Measurements from ENCODE around the gene PLBD1.

Gene PLBD1

DNA sequence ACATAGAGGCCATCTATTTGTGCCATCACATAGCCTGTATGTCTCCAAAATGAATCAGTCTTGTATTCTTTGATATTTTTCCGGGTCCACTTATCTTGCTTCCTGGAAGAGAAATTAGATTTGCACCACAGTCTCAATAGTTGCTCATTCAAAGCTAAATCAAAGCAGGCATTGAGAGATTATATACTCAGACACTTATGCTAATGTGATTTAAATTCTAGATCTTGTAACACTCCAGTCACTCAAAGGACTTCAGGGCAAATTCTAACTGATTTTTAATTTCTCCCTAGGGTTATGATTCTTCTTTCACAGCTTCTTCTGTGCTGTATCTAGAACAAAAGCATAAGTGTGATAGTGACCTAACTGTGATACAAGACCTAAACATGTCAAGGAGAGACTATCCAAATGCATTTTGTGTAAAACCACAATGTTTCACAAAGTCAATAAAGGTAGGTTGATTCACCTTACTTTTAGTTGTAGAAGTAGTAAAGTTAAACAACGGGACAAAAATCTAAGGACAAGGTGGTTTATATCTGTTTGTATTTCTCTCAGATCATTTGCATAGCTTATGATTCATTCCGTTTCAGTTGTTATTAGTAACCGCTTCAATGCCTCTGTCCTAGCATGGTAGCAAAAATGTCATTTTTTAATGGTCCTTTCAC, 26.8 kb downstream of the PLBD1 start:
- Histone ChIP-seq H3K9me3 (ENCODE audit: insufficient read depth, low read depth, low read length) (no peaks in the 10 kb centered on the region), H3K4me3 (ENCODE audit: low read length) (no peak overlapping the region), H3K9ac (ENCODE audit: low read depth, low read length) (no peak overlapping the region), H3K36me3 (ENCODE audit: insufficient read depth, low read depth, low read length) (no peaks in the 10 kb centered on the region), H3K27me3 (ENCODE audit: insufficient read depth, low read length) (no peaks in the 10 kb centered on the region), H3K27ac (ENCODE audit: low read length) (no peak overlapping the region), H3K4me1 (ENCODE audit: insufficient read depth, low read length) (no peaks in the 10 kb centered on the region)

DNA sequence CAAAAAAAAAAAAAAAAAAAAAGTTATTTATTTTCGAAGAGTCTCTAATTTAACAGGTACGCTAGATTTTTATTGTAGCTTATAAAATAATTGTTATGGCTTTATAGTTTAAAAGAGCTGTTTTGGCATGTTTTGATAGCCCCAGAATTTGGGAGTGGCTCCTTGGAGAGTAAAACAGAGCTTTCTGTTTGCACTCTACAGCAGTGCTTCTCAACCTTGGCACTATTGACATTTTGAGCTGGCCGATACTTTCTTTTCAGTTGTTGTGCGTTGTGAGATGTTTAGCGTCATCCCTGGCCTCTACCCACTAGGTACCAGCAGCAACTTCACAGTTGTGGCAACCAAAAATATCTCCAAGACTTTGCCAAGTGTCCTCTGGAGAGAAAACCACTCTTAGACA, 30.6 kb downstream of the PLBD1 start:
- Histone ChIP-seq H3K36me3 (ENCODE audit: insufficient read depth, low read depth, low read length) (no peaks in the 10 kb centered on the region), H3K4me1 (ENCODE audit: insufficient read depth, low read length) (no peaks in the 10 kb centered on the region), H3K27ac (ENCODE audit: low read length) (no peak overlapping the region), H3K4me3 (ENCODE audit: low read length) (no peak overlapping the region), H3K9me3 (ENCODE audit: insufficient read depth, low read depth, low read length) (no peaks in the 10 kb centered on the region), H3K27me3 (ENCODE audit: insufficient read depth, low read length) (no peaks in the 10 kb centered on the region), H3K9ac (ENCODE audit: low read depth, low read length) (no peak overlapping the region)

DNA sequence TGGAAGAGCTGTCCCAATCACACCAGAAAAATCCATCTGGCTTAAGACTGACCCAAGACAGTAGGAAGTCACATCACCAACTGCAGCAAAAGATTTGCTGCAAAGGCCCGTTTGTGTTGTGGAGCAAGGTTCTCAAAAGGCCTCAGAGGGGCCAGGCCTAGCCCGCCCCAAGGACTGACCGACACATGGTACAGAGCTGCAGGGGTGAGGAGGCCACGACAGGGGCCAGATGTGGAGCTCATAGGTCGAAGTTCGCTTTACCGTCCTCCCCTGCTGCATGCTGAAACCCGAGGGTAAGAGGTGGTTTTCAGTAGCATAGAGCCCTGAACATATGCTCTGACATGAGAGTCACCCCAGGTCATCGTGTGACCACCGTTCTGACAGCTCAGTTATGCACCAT, 35.5 kb downstream of the PLBD1 start:
- no peaks in the 10 kb centered on the region for H3K9me3 ChIP-seq (ENCODE audit: insufficient read depth, low read depth, low read length)
- no peak overlapping the region for H3K27ac ChIP-seq (ENCODE audit: low read length)

DNA sequence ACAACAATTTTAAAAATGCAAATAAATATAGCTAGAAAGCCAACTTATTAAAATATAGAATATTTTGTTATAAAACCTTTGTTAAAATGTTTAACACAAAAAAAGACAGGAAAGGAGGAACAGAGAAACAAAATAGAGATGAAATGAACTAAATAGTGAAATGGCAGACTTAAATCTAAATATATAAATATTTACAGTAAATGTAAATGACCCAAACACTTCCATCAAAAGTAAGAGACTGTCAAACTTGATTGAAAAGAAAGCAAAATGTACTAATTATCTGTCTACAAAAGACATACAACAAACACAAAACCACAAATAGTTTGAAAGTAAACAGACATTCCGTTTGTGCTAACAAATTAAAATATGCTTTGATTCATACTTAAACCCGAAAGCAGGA, 41.7 kb downstream of the PLBD1 start:
- peaks cover 8% of the 10 kb centered on the region; the same call in 1 of the 2 replicates for H3K9me3 ChIP-seq (ENCODE audit: insufficient read depth, low read depth, low read length)
- no peak overlapping the region for H3K4me3 ChIP-seq (ENCODE audit: low read length)
- H3K27me3 ChIP-seq (ENCODE audit: insufficient read depth, low read length) = no peaks in the 10 kb centered on the region
- H3K36me3 ChIP-seq (ENCODE audit: insufficient read depth, low read depth, low read length) = no peaks in the 10 kb centered on the region
- no peaks in the 10 kb centered on the region for H3K4me1 ChIP-seq (ENCODE audit: insufficient read depth, low read length)
- no peak overlapping the region for H3K27ac ChIP-seq (ENCODE audit: low read length)
- H3K9ac ChIP-seq (ENCODE audit: low read depth, low read length) = no peak overlapping the region

More for the DNA sequence above, 35.5 kb downstream of the PLBD1 start:
- Histone ChIP-seq H3K4me1 (ENCODE audit: insufficient read depth, low read length) (no peaks in the 10 kb centered on the region), H3K36me3 (ENCODE audit: insufficient read depth, low read depth, low read length) (no peaks in the 10 kb centered on the region), H3K27me3 (ENCODE audit: insufficient read depth, low read length) (no peaks in the 10 kb centered on the region), H3K4me3 (ENCODE audit: low read length) (no peak overlapping the region), H3K9ac (ENCODE audit: low read depth, low read length) (no peak overlapping the region)

DNA sequence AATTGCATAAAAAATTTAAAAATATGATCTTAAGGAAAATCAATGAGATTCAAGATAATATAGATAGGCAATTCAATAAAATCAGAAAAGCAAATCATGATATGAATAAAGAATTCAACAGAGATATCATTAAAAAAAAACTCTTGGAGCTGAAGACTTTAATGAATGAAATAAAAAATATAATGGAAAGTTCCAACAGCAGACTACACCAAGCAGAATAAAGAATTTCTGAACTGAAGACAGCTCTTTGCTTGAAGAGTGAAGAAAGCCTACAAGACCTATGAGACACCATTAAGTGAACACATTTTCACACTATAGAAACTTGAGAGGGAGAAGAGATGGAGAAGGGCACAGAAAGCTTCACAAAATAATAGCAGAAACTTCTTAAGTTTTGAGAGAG, 45.9 kb downstream of the PLBD1 start:
- no peak overlapping the region for H3K27ac ChIP-seq (ENCODE audit: low read length)
- H3K4me3 ChIP-seq (ENCODE audit: low read length) = no peak overlapping the region
- H3K4me1 ChIP-seq (ENCODE audit: insufficient read depth, low read length) = no peaks in the 10 kb centered on the region
- H3K9ac ChIP-seq (ENCODE audit: low read depth, low read length) = no peak overlapping the region
- H3K9me3 ChIP-seq (ENCODE audit: insufficient read depth, low read depth, low read length) = peaks cover 8% of the 10 kb centered on the region; the same call in 1 of the 2 replicates
- no peaks in the 10 kb centered on the region for H3K27me3 ChIP-seq (ENCODE audit: insufficient read depth, low read length)
- no peaks in the 10 kb centered on the region for H3K36me3 ChIP-seq (ENCODE audit: insufficient read depth, low read depth, low read length)

DNA sequence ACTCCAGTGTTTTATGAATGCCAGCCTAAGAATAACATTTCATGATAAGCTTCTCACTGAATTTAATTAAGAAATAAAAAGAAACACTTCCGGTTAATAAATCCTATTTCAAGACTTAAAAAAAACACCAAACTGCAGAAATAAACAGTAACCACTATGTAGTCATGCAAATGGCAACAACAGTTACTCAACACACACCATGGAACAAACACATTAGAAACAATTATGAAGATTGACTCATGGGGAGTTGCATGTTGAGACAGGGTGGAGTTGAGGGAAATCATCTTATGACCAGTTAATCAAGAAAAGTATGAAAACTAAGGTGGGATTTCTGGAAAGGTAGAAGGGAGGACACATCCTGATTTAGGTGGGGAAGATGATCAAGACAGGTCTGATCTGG, 52.7 kb downstream of the PLBD1 start:
- no peaks in the 10 kb centered on the region for H3K4me1 ChIP-seq (ENCODE audit: insufficient read depth, low read length)
- no peak overlapping the region for H3K9ac ChIP-seq (ENCODE audit: low read depth, low read length)
- H3K27me3 ChIP-seq (ENCODE audit: insufficient read depth, low read length) = no peaks in the 10 kb centered on the region
- H3K27ac ChIP-seq (ENCODE audit: low read length) = no peak overlapping the region
- no peaks in the 10 kb centered on the region for H3K9me3 ChIP-seq (ENCODE audit: insufficient read depth, low read depth, low read length)
- H3K4me3 ChIP-seq (ENCODE audit: low read length) = no peak overlapping the region
- no peaks in the 10 kb centered on the region for H3K36me3 ChIP-seq (ENCODE audit: insufficient read depth, low read depth, low read length)

DNA sequence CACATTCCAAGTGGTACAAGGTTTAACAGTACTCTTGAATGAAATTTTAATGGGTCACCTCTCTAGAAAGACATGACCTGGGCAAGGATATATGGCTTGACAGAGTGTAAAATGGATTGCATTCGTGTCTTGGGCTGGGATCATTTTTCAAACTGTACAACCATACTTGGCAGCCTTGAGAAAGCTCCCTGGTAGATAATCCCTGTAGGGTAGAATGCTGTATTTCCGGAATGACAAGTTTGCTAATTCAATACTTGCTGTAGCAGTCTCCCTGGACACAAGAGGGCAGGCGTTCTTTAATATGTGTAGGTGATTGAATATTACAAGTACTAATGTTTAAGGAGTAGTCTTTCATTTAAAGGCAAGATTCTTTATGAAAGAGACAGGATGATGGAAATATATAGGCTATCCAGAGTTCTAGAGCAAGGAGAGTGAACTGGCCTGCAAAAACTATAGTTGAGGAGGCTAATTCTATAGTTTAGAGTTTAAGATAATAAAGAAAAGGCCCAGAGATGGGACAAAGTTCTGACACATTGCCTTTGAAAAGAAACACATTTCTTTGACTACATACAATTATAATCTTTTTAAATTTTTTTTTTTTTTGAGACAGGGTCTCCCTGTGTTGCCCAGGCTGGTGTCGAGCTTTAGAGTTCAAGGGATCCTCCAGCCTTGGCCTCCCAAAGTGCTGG, 53.4 kb downstream of the PLBD1 start:
- Histone ChIP-seq H3K27me3 (ENCODE audit: insufficient read depth, low read length) (no peaks in the 10 kb centered on the region), H3K4me1 (ENCODE audit: insufficient read depth, low read length) (no peaks in the 10 kb centered on the region), H3K9me3 (ENCODE audit: insufficient read depth, low read depth, low read length) (no peaks in the 10 kb centered on the region), H3K27ac (ENCODE audit: low read length) (no peak overlapping the region), H3K36me3 (ENCODE audit: insufficient read depth, low read depth, low read length) (no peaks in the 10 kb centered on the region), H3K9ac (ENCODE audit: low read depth, low read length) (no peak overlapping the region), H3K4me3 (ENCODE audit: low read length) (no peak overlapping the region)

DNA sequence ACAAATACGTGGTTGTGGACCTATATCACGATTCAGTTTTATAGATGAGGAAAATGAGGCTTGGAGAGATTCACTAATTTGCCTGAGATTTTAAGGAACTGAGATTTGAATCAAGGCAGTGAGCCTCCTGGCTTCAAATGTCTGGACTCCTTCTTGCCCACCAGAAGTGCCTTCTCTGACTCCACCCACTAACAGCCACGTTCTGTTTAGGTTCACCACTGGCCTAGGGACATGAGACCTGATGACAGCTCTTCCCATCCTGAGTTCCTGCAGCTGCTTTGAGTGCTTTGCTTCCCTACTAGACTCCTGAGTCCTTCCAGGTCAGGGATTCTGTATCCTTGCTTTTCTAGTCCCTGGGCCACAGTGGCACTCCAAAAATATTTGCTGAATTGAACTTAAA, 57.1 kb downstream of the PLBD1 start:
- H3K9ac ChIP-seq (ENCODE audit: low read depth, low read length) = no peak overlapping the region
- no peaks in the 10 kb centered on the region for H3K27me3 ChIP-seq (ENCODE audit: insufficient read depth, low read length)
- H3K9me3 ChIP-seq (ENCODE audit: insufficient read depth, low read depth, low read length) = no peaks in the 10 kb centered on the region
- H3K27ac ChIP-seq (ENCODE audit: low read length) = no peak overlapping the region
- H3K4me3 ChIP-seq (ENCODE audit: low read length) = no peak overlapping the region
- no peaks in the 10 kb centered on the region for H3K4me1 ChIP-seq (ENCODE audit: insufficient read depth, low read length)
- H3K36me3 ChIP-seq (ENCODE audit: insufficient read depth, low read depth, low read length) = peaks cover 7% of the 10 kb centered on the region; the same call in 1 of the 2 replicates

DNA sequence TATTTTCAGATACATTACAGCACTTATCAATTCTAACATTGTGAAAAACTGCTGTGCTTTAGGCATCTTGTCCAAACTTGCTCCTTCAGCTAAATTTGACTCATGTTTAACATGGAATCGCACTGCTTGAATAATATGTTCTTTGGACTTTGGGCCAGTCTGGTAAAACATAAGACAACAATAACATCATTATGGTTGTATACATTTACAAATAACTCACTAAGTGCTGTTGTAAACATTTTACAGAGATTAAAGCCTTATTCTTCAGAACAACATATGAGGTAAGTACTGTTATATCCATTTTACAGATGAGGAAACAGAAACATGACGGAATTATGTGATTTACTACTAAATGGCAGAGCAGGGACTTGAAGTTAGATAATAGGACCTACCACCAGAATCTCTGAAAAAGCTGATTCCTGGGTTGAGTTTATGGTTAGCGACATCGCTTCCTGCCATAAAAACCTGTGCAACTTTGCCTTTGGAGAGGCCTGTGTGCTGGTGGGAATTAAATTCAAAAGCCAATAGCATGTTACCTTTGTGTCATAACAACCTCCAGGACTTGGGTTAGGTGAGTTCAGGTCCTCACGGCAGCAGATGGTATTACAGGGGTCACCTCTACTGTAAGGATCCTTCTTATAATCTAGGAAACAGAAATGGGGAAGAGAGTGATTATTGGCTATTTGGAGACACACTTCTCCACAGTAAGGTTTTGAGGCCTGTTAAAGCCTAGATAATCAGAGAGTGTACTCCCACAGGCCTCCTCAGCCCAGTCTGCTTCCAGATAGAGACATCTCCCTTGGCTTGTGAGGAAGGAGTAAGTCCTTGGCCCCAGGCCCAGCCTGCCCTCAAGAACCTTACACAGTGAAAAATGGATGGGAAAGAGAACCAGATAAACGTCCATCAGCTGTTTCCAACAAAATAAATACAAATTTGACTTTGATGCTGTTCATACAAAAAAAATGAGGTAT, 61.8 kb downstream of the PLBD1 start:
- peaks cover 36% of the 10 kb centered on the region for H3K36me3 ChIP-seq (ENCODE audit: insufficient read depth, low read depth, low read length)
- no peaks in the 10 kb centered on the region for H3K27me3 ChIP-seq (ENCODE audit: insufficient read depth, low read length)
- H3K9me3 ChIP-seq (ENCODE audit: insufficient read depth, low read depth, low read length) = no peaks in the 10 kb centered on the region

DNA sequence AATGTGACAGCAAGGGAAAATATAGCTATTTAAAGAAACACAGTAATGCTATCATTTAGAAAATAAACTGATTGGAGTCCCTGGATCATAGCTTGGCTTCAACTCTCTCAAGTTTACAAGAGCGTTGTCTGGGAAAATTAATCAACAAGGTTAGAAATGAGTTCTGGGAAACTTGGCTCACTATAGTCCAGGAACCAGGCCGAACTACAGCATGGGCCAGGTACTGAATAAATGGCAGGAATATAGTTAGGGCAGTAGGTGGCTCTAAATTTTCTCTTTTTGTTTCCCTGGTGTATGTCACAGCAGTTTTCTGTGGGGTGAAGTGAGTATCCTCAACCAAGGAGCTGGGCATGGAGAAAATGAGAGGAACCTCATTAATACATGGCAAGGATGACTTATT, 72.4 kb downstream of the PLBD1 start:
- H3K4me1 ChIP-seq (ENCODE audit: insufficient read depth, low read length) = no peaks in the 10 kb centered on the region
- no peaks in the 10 kb centered on the region for H3K27me3 ChIP-seq (ENCODE audit: insufficient read depth, low read length)
- no peaks in the 10 kb centered on the region for H3K9me3 ChIP-seq (ENCODE audit: insufficient read depth, low read depth, low read length)
- H3K27ac ChIP-seq (ENCODE audit: low read length) = no peak overlapping the region
- H3K9ac ChIP-seq (ENCODE audit: low read depth, low read length) = no peak overlapping the region
- H3K36me3 ChIP-seq (ENCODE audit: insufficient read depth, low read depth, low read length) = peaks cover 85% of the 10 kb centered on the region
- no peak overlapping the region for H3K4me3 ChIP-seq (ENCODE audit: low read length)

More for the DNA sequence above, 61.8 kb downstream of the PLBD1 start:
- no peak overlapping the region for H3K4me3 ChIP-seq (ENCODE audit: low read length)
- H3K27ac ChIP-seq (ENCODE audit: low read length) = no peak overlapping the region
- no peaks in the 10 kb centered on the region for H3K4me1 ChIP-seq (ENCODE audit: insufficient read depth, low read length)
- no peak overlapping the region for H3K9ac ChIP-seq (ENCODE audit: low read depth, low read length)

DNA sequence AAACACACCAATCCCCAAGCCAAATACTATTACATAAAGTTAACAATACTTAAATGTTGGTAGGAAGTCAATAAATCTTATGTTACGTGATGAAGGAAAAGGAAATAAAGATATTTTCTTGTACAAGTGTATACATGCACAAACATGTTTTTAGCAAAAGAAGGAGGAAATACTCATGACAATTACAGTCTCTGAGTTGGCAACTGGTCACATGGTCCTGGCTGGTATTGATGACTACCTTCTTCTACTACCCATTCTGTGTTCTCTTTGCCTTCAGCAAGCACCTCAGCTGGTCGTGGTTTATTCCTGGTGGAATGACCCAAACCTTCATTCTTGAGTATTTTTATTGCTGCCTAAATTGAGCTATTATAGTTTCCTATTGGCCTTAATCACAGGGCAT, 84.8 kb downstream of the PLBD1 start:
- Histone ChIP-seq H3K9ac (ENCODE audit: low read depth, low read length) (no peak overlapping the region), H3K4me3 (ENCODE audit: low read length) (no peak overlapping the region), H3K36me3 (ENCODE audit: insufficient read depth, low read depth, low read length) (peaks cover 96% of the 10 kb centered on the region), H3K27me3 (ENCODE audit: insufficient read depth, low read length) (no peaks in the 10 kb centered on the region), H3K9me3 (ENCODE audit: insufficient read depth, low read depth, low read length) (no peaks in the 10 kb centered on the region), H3K27ac (ENCODE audit: low read length) (no peak overlapping the region), H3K4me1 (ENCODE audit: insufficient read depth, low read length) (no peaks in the 10 kb centered on the region)
